HG03097 (cell line): Measurements from ENCODE around the gene SHC3.

Experiments
- ATAC-seq: cut with Tn5 transposase; IDR thresholded peaks from one replicate; pipeline ENCODE4 v1.9.1; 2021; ENCODE audit not compliant: unreplicated experiment, low FRiP score

Gene SHC3

DNA sequence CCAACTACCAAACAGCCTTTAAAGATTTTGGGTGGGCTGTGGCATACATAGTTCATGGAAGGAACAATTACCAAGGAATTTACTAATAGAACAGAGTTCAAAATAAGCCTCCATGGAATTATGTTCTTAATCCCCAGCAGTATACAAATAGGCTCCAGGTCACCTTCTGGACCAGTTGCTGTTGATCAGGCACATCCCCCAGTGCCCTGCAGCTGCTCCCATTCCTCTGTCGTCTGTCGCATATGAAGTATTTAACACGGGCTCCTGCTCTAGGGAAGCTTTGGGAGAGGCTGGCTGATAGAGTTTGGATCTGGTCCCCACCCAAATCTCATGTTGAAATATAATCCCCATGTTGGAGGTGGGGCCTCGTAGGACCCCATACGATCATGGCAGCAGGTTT is 17.8 kb downstream of the SHC3 start:
- ATAC-seq, result no peak

DNA sequence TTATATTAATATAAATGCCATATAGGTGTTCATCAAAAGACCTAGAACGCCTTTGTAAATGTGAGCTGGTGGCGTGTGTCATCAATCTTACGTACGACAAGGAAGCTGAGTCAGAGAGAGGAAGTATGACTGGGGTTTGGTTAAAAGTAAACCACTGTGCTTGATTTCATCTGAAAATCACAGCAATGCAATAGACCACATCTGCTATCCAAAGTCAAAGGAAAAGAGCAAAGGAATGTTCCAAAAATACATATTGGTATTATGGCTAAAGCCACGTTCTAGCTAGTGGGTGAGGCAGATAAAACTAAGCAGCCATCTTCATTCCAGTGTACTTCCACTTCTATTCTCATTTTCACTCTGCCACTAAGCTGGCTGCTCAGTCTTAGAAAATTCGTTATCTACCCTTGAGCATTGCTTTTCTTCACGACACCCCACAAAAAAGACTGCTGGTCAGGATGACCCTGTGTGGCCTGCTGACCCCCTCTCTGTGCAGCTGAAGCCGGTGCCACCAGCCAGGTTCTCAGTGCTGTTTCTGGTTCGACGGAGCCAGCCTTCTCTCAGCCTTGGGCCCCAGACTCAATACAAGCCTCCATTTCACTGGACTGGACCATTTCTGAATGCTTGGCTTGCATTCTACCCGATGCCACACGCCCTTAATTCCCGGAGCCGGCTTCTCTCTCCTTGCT is 23.8 kb downstream of the SHC3 start:
- ATAC-seq, result no peak

DNA sequence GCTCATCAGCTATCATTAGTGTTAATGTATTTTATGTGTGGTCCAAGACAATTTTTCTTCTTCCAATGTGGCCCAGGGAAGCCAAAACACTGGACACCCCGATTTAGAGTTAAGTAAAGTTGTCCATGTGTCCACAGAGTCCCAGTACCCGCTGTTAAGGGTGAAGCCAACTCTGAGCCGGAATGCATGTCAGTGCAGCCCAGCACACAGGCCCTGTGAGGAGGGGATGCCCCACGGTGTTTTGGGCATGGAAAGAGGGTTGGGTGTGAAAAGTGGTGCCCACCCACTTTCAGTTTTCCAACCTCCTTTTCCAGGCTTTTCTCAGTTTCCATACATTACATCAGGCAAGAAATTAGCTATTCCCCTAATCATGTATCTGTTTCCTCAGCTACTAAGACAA is 24.4 kb downstream of the SHC3 start:
- no peak for ATAC-seq

DNA sequence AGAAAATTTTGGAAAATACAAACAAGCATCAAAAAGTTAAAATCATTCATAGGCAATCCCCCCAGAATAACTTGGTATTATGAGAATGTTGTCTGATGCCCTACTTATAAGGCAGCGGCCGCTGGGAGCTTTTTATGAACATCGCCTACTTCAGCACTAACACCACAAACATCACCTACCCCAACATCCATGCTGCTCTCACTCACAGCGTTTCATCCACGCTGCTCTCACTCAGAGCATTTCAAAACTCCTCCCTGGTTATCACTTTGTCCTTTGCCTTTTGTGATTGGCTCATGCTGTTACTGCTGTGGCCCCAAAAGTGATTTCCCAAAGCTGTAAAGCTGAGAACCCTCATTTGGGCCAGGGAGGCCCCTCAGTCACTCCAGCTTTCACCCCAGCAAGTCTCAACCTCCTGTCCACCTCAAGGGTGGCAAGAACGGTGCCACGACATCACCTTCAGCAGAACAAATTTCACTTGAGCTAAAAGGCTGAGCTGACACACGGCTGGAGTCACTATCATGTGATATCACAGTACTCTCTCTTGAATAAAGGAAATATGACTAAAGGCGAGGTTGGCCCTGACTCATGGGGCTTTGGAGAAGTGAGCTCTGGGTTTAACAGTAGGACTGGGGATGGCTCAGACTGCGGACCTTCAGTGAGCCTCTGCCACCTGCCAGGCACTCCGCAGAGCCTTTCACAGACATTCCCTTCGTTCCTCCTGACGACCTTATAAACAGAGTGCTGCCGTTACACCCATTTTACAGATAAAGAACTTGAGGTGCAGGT is 25.2 kb downstream of the SHC3 start:
- no peak for ATAC-seq

DNA sequence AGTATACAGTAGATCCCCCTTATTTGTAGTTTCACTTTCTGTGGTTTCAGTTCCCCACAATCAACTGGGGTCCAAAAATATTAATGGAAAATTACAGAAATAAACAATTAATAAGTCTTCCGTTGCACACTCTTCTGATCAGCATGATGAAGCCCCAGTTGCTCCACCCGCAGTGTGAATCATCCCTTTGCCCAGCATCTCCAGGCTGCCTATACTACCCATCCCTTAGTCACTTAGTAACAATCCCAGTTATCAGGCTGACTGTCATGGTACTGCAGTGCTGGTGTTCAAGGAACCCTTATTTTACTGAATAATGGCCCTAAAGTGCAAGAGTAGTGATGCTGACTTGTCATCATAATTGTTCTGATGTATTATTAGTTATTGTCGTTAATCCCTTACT is 28.9 kb downstream of the SHC3 start:
- no peak for ATAC-seq

DNA sequence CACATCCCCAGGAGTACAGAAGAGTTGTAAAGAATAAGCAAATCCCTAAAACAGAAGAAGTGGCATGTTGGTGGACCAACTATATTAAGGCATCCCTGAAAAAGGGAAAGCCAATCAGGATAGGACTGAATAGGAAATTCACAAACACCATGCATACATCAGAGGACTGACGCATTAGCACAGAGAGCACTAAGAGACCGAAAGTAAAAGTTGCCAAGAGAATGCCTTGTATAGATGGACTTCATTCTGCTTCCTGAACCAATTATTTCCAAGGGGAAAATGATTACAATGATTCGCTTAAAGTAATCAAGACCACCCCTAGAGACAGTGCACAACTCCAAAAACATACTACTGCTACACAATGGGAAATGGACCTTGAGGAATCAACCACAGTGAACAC is 33.5 kb downstream of the SHC3 start:
- ATAC-seq, result no peak

DNA sequence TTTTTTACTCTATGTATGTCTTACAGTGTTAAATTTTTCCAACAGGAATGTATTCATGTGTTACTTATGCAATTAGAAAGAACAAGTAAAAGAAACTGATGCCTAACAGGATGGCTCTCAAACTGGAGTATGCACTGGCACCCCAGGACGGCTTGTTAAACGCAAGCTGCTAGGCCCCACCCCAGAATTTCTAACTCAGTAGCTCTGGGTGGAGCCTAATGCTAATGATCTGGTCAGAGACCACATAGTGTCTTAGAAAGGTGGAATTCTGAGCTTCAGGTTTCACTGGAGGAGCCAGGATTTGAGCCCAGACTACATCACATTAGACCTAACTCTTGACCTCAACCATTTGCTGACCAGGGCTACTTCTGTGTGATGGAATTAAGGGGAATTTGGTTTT is 34.4 kb downstream of the SHC3 start:
- ATAC-seq, result no peak

DNA sequence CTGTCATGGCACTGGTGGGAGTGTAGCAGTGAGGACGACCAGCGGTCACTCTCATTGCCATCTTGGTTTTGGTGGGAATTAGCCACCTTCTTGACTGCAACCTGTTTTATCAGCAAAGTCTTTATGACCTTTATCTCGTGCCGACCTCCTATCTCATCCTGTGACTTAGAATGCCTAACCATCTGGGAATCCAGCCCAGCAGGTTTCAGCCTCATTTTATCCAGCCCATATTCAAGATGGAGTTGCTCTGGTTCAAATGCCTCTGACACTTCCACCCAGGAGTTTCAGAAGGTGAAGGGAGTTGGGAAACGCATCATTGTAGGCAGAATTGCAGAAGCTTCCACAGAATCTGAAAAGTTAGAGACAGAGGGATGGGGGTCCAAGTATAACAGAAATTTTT is 35.4 kb downstream of the SHC3 start:
- ATAC-seq, result no peak

DNA sequence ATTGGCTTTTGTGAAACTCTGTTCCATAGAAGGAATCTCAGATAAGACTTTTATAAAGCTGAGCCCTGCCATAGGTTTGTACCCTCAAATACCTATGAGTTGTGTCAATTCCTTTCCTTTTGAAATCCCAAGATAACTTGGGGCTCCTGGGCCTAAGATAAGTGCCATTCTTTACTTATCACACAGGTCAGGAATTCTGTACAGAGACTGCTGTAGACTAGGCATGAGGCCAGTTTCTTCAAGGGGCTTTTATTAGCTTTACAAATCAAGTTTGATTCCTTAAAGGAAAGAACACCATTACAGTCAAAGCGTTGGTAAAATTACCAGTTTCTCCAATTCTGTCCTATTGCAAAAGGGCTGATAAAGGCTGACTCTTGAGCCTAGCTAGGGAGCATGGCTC is 39.2 kb downstream of the SHC3 start:
- no peak for ATAC-seq

DNA sequence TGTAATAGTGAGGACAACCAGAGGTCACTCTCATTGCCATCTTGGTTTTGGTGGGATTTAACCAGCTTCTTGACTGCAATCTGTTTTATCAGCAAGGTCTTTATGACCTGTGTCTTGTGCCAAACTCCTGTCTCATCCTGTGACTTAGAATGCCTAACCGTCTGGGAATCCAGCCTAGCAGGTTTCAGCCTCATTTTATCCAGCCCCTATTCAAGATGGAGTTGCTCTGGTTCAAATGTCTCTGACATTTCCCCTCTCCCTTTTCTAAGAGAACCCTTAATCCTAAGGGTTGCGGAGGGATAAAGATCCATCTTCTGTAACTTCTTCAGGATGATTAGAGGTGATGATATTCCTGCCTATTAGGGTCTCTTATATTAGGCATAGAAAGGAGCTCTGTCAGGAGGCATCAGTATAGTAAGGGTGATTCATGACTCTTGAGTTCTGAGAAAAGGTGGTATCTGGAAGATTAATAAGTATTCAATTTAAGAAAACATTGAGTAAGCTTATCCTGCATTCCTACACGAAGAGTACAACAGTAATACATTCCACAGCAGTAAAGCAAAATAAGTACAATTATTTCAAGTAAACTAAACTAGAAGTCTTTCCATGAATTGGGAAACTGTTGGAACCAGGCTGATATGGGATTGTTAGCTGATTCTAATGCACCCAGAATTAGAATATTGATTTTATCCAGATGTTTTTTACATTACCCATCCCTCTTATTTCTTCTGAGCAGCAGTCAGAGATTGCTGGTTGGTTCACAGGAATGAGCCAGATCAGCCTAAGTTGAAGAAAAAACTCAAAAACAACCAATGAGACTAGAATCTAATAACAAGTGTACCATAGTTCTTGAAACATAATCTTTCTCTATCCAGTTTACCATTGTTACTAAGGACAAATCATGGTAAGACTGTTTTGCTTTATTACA is 39.9 kb downstream of the SHC3 start:
- no peak for ATAC-seq

DNA sequence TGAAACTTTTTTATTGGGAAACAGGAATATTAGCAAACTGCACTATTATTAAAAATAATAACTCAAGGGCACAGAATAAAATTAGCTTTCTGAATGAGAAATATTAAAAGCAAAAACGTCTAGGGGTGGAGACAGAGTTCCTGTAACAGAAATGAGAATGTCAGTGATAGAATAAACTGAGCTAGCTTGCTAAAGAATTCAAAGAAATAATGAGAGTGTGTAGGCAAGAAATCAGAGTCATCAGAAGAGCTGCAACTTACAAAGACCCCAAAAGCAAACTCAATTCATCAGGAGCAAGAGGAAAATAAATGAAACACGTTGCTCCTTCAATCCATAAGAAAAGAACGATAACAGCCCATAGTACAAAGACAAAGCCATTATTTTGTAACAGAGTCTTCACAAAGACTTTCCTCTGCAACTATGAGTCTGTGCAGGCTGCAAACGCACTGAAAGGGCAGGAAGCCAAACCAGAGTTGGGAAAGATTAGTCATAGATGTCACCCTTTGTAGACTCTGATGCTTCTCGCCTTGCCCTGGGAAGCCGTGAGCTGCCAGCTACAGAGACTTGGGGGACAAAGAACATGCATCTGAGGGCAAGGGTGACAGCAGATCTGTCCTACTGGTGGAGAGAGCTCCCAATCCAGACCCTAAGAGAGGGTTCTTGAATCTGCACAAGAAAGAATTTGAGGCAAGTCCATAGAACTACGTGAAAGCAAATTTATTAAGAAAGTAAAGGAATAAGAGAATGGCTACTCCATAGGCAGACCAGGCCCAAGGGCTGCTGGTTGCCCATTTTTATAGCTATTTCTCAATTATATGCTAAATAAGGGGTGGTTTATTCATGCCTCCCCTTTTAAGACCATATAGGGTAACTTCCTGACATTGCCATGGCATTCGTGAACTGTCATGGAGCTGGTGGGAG is 40.8 kb downstream of the SHC3 start:
- no peak for ATAC-seq

DNA sequence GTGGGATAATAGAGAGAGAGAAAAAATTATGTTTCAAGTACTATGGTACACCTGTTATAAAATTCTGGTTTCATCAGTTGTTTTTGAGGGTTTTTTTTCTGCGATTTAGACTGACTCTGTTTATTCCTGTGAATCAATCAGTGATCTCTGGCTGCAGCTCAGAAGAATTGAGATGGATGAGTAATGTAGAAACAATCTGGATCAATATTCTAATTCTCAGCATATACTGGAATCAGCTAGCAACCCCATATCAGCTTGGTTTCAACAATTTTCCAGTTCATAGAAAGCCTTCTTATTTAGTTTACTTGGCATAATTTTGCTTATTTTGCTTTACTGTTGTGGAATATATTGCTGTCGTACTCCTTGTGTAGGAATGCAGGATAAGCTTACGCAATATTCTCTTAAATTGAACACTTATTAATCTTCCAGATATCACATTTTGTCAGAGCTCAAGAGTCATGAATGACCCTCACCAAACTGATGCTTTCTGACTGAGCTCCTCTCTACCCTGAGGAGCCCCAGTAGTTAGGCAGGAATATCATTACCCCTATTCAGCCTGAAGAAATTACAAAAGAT is 42.9 kb downstream of the SHC3 start:
- ATAC-seq, result no peak

DNA sequence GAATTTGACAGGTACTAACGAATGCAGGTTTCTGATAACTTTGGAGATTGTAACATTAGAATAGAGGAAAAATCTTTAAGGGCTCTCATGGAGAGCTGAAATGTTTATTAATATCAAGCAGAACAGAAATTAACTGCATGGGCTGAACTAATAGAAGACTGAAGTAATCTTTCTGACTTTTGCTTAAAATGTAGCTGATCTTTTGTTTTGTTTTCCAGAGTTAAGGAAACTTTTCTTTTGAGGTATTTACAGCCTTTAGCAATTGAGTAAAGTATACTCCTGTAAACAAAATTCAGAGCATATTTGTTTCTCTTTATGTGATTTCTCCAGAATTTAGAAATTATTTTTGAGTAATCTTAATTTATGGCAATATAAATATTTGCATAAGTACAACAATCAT is 43.9 kb downstream of the SHC3 start:
- no peak for ATAC-seq

DNA sequence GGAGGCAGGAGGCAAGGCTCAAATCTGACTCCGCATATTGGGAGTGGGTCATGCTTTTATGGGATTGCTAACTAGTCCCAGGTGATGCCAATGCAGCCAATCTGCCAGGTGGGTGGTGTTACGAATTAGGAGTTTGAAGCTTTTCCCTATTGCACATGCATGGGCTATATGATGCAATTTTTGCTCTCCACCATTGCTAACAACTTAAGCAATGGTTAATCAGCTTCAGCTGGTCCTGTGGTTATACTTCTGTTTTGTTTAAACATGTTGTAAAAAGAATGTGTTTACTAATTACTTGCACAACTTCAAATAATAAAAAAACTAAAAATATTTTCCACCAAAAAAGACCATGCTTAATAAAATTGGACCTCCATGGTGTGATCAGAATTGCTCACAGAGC is 55.7 kb downstream of the SHC3 start:
- ATAC-seq, result no peak

DNA sequence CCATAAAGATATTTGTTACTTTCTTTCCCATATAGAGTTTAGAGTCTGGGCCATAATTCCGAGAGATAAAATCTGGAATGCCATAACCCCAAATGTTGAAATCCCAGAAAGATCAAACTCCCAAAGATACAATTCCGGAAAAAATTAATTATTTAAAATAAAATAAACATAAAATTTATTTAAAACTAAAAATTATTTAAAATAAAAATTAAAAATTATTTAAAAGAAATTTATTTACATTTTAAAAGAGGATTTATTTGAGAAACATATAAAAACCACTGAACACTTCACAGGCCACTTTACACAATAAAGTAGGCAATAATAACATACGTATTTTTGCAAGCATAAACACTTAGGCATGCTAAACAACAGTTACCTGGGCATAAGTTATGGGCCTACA is 57.9 kb downstream of the SHC3 start:
- no peak for ATAC-seq

DNA sequence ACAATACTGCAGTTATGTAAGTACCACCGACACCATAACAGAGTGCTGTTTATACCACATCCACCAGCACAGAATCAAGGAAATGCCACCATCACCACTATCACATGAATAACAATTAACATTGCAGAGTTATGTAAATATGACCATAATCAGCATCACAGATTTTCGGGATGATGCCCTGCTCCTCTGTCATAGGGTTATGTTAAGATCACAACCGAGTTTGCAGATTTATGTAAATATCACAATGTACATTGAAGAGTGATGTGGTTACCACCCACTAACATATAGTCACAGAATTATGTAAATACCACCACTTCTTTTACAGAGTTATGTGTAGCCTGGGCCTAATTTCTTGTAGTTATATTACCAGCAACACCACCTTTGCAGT is 61.8 kb downstream of the SHC3 start:
- no peak for ATAC-seq

DNA sequence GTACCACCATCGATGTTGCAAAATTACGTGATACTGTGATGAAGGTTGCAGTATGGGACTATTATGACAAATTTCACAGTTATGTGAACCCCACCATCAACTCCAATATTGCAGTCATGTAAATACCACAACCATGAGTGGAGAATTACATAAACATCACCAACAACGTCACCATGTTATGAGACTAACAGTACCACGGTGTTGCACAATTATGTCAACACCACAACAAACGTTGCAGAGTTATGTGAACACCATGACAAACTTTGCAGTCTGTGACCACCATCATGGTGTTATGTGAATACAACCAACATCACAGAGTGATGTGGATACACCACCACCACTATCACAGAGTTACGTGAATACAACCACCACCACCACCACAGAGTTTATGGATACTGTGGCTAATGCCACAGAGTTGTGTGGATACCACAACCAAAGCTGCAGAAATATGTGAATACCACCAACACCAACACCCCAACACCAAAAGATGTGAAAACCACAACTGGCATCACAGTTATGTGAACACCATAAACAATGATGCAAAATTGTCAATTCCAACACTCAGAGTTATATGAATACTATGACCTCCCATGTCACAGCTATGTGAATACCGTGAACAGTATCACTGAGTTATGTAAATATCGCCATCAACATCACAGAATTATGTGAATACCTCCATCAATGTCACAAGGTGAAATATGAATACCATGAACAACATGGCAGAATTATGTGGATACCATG is 62.4 kb downstream of the SHC3 start:
- ATAC-seq, result no peak

DNA sequence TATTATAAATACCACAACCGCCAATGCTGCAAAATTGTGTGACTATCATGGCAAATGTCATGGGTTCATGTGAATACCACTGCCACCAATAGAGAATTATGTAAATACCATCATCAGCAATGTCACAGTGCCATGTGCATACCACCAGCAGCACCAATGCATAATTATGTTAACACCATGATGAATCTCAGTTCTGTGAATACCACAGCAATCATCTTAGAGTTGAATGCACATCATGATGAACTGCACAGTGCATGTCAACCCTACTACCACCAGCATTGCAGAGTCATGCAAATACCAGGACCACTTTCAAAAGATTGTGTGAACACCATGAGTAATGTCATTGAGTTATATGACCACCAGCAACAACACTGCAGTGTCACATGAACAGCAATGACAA is 63.2 kb downstream of the SHC3 start:
- ATAC-seq, result no peak

DNA sequence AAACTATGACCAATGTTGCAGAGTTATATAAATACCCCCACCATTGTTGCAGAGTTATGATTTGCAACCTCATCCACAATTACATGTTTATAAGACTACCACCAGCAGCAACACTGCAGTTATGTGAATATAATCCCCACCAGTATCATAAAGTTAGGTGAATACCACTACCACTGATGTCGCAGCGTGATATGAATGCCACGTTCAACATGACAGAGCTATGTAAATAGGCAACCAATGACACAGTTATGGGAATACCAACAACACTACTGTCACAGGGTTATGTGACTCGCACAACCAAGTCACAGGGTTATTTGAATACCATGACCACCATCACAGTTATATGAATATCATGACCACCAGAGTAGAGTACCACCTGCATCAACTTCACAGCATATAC is 63.9 kb downstream of the SHC3 start:
- no peak for ATAC-seq
